HL-60/S4 treated with phorbol 12-myristate 13-acetate at 8.2 ng/mL for 4 days and 3 days (cell line): ENCODE data around the gene PSMB10.

ENCODE experiments used
- in situ Hi-C: fragments of 300-500 bp; cut with MboI; formaldehyde crosslinking; loops from 2 replicates; pipeline ENCODE4 v1.15.0; 2022; ENCODE audit warnings: low sequenced_read_pairs

Gene PSMB10

GRCh38 chr16:67964477-67965131 lies 28.0 kb upstream of the PSMB10 start:
- in situ Hi-C loops = no loop called here

GRCh38 chr16:67963662-67964321 lies 27.1 kb upstream of the PSMB10 start:
- in situ Hi-C loops = no loop called here

- in situ Hi-C loops = no loop called here
These were observed 26.6 kb upstream of the PSMB10 start for GRCh38 chr16:67963292-67963661.

GRCh38 chr16:67962135-67962534 lies 25.5 kb upstream of the PSMB10 start:
- in situ Hi-C loops = no loop called here

- in situ Hi-C loops = no loop called here
These were observed 24.9 kb upstream of the PSMB10 start for GRCh38 chr16:67961551-67961957.

- in situ Hi-C loops = no loop called here
These were observed 23.1 kb upstream of the PSMB10 start for GRCh38 chr16:67959536-67960329.

GRCh38 chr16:67957622-67958021 lies 21.0 kb upstream of the PSMB10 start:
- in situ Hi-C loops = no loop called here

- in situ Hi-C loops = no loop called here
These were observed 18.0 kb upstream of the PSMB10 start for GRCh38 chr16:67954421-67955196.

GRCh38 chr16:67953641-67954375 lies 17.2 kb upstream of the PSMB10 start:
- in situ Hi-C loops = no loop called here

- in situ Hi-C loops = no loop called here
These were observed 14.8 kb upstream of the PSMB10 start for GRCh38 chr16:67951485-67951884.

- in situ Hi-C loops = no loop called here
These were observed 13.7 kb upstream of the PSMB10 start for GRCh38 chr16:67950335-67950843.

GRCh38 chr16:67949645-67950044 lies 13.0 kb upstream of the PSMB10 start:
- in situ Hi-C loops = no loop called here

- in situ Hi-C loops = no loop called here
These were observed 11.4 kb upstream of the PSMB10 start for GRCh38 chr16:67948015-67948414.

GRCh38 chr16:67946966-67947558 lies 10.4 kb upstream of the PSMB10 start:
- in situ Hi-C loops = no loop called here

- in situ Hi-C loops = no loop called here
These were observed 9.5 kb upstream of the PSMB10 start for GRCh38 chr16:67946128-67946569.

- in situ Hi-C loops = no loop called here
These were observed 8.8 kb upstream of the PSMB10 start for GRCh38 chr16:67945392-67945933.

- in situ Hi-C loops = no loop called here
These were observed 8.2 kb upstream of the PSMB10 start for GRCh38 chr16:67944690-67945391.

GRCh38 chr16:67943619-67944504 lies 7.2 kb upstream of the PSMB10 start, which contains the start of gene LCAT:
TSS of gene LCAT (minus strand) at chr16:67944120. CDS start at chr16:67944101, 19 bp downstream.
- in situ Hi-C loops = no loop called here
